DMS153 treated with DMSO at 0.1 percent for 48 hours (cell line): ENCODE data around the gene WASHC1.
"Not testable (repeated sequence)": the region's sequence is repeated elsewhere in the genome, so short reads cannot be mapped to it uniquely, and the experiment has no call there.

Experiments
- DNase-seq: peaks from one replicate; lab custom pipeline; 2025; ENCODE audit not compliant: unreplicated experiment; lab: John Stamatoyannopoulos, UW

WASHC1 gene

GRCh38 chr9:14129-14809 is 15.0 kb downstream of the WASHC1 start:
- DNase-seq, result not testable (repeated sequence)

GRCh38 chr9:11206-11605 is 18.1 kb downstream of the WASHC1 start:
- DNase-seq, result not testable (repeated sequence)

GRCh38 chr9:10653-11053 is 18.6 kb downstream of the WASHC1 start:
- not testable (repeated sequence) for DNase-seq

- not testable (repeated sequence) for DNase-seq
Measured at GRCh38 chr9:10207-10606, 19.0 kb downstream of the WASHC1 start.
